GM18870 (cell line): Measurements from ENCODE around the gene ACADM.
"Not testable (repeated sequence)": the region's sequence is repeated elsewhere in the genome, so short reads cannot be mapped to it uniquely, and the experiment has no call there.

Experiments used
- ATAC-seq: cut with Tn5 transposase; IDR thresholded peaks from one replicate; pipeline ENCODE4 v1.9.1; 2021; ENCODE audit warnings: moderate library complexity; ENCODE audit not compliant: unreplicated experiment

The ACADM gene

DNA sequence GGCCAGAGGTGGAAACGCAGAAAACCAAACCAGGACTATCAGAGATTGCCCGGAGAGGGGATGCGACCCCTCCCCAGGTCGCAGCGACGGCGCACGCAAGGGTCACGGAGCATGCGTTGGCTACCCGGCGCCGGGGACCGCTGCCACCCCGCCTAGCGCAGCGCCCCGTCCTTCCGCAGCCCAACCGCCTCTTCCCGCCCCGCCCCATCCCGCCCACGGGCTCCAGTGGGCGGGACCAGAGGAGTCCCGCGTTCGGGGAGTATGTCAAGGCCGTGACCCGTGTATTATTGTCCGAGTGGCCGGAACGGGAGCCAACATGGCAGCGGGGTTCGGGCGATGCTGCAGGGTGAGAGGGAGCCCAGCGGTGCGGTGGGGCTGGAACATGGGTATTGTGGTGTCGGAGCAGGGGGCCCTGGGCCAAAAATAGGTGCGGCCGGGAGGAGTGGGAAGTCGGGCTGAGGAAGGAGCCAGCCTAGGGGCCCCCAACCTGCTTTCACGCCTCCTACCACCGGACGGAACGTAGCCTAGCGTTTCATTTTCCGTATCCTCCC lies at the start of gene ACADM:
ACADM (plus strand) TSS at position 238 of the 551 bp plus-strand sequence; CDS start at position 317, 79 bp downstream.
- ATAC-seq, result peak; percentile 76

DNA sequence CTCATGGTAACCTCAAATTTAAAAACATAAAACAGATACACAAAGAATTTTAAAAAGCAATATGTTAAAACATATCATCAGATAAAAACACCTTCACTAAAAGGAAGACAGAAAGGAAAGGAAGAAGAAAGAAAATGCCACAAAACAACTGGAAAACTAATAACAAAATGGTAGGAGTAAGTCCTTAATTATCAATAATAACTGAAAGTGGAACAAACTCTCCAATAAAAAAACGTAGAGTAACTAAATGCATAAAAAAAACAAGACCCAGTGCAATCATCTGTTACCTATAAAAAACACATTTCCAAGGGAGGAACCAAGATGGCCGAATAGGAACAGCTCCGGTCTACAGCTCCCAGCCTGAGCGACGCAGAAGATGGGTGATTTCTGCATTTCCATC lies 47.1 kb upstream of the ACADM start:
- no peak for ATAC-seq

DNA sequence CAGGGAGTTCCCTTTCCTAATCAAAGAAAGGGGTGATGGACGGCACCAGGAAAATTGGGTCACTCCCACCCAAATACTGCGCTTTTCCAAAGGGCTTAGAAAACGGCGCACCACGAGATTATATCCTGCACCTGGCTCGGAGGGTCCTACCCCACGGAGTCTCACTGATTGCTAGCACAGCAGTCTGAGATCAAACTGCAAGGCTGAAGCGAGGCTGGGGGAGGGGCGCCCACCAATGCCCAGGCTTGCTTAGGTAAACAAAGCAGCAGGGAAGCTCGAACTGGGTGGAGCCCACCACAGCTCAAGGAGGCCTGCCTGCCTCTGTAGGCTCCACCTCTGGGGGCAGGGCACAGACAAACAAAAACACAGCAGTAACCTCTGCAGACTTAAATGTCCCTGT lies 46.5 kb upstream of the ACADM start:
- ATAC-seq, result not testable (repeated sequence)

DNA sequence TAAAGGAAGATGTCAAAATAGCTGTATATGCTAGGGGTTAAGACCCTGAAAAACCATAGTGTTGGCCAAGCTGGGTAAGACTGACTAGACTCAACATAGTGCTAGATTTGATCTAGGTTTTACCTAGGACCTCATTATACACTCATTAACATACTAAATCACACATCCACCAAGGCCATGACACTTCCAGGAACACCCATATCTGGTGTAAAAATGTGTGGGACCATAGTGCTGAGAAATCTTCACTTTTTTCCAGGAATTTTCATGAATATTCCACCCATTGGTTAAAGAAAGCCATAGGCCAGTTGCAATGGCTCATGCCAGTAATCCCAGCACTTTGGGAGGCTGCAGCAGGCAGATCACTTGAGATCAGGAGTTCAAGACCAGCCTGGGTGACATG lies 34.0 kb upstream of the ACADM start:
- ATAC-seq, result no peak

DNA sequence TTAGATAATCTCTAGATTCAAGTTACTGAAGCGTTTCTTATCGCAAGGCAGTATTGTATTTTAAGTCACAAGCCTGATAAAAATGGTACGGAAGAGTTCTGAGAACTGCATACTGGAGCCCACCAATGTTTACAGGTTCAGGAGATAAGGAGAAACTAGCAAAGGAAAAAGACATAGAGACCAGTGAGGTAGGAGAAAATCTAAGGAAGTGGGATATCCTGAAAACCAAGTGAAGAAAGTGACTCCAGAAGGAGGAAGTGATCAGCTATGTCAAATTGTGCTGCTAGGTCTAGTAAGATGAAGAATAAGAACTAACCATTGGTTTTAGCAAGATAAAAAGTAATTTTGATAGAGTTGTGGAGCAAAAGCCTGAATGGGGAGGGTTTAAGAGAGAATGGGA lies 31.0 kb upstream of the ACADM start:
- ATAC-seq, result no peak

DNA sequence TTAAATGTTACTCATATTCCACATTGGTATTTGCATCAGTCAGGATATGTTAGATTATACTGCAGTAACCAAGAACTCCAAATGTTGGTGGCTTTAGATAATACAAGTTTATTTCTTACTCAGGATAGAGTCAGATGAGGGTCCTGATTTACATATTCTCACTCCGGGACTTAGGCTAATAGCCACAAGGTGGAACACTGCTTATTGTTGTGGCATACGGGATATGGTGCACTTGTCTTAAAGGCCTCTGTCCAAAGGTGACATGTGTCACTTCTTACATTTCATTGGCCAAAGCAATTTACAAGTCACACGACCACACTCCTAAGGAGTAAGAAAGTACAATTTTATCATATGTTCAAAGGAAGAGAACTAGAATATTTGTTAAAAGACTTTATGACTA lies 28.5 kb upstream of the ACADM start:
- ATAC-seq, result no peak

DNA sequence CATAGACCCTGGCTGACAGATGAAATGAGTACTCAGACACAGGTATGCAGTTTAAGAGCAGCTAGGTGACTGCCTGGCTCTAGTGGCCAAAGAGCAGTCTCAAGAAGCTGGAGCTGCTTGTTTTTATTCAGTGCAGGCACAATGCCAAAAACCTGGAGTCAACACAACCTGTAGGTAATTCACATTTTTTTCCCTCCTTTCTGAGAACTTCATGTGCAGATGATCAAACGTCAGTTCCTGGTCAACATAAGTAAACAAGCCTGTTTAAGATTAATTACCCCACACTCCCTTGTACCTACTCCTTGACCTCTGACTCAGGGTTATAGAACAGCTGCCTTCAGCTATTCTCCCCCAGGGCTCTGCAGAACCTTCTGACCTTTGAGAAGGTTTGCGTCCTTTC lies 17.3 kb upstream of the ACADM start:
- no peak for ATAC-seq

DNA sequence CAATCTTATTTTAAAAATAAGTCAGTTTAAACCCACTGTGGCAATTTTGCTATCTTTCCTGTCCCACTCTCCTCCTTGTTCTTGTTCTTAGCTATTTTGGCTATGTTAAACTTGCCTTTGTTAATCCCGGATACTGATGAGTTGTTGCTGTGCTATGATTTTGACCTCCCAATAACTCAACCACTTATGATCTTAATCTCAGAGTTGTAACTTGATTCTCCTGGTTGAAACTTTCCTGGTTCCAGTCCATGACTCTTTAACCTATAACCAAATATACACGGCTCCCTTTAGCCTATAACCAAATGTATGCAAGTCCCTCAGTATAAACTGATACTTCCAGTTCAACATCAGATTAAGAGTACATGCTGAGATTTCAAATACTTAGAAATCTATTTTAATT lies 15.6 kb upstream of the ACADM start:
- ATAC-seq, result no peak

DNA sequence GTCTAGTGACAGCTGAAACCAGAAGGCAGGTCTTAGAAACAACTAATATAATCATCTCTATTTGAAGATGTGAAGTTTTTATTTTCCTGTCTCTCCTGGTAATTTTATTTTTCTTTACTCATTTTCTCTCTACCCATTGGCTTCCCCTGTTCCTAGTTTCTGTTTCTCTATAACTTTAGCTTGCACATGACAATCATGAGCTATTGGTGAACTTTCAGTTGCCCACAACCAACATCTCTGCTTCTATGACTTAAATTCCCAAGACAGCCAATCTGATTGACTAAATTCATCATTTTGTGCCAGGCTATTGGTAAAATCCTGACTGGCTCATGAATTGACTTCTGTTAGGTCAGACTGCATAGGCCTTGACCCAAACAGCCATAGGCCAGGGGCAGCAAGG lies 13.7 kb upstream of the ACADM start:
- ATAC-seq, result no peak

DNA sequence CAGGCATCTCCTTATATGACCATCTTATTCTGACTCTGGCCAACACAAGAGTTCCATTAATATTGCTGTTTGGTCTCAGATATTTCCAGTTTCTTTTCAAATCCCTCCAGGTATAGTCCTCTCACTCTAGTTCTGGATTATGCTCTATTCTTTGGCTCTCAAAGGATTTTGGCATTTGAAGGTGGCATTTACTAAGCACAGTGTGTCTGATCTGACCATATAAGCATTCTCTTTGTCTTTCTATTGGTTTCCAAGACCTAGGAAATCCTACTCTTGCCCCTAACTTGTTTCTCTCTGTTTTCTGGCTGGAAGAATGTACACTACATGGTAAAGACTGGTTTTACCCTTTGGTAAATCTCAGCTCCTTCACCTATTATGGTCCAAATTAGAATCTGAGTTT lies 12.7 kb upstream of the ACADM start:
- no peak for ATAC-seq

DNA sequence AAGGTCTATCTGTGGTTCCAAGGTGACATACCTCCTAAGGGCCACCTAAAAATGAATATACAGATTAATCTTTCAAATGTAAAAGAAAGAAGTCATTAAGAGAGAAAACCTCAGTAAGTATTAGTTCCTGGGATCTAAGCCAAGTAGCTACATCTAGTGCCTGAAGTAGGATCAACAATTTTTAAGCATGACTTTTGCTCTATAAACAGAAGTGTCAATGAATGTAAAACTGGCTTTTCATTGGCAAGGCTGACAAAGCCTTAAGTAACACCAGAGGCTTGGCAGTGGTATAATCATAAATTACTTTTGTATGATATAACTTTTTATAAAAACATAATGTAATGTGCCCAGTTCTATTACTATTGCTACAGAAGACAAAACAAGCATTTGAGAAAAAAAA lies 12.2 kb upstream of the ACADM start:
- no peak for ATAC-seq

DNA sequence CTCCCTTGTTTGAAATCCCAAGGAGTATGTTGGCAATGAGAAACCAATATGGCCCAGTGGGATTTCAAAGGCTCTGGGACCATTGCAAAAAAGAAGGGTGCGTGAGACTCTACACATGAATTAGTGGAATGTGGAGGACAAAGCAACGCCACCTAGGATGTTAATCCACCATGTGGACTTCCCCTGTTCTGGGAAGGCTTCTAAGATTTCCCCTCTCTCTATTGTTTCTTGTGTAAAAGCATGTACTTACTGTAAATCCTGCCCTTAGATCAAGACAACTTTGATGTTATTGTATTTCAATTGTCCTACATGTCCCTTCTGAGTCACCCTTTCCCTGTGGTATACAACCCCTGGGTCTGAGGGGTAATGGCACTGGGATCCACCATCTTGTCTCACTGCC lies 4.7 kb upstream of the ACADM start:
- ATAC-seq, result no peak

DNA sequence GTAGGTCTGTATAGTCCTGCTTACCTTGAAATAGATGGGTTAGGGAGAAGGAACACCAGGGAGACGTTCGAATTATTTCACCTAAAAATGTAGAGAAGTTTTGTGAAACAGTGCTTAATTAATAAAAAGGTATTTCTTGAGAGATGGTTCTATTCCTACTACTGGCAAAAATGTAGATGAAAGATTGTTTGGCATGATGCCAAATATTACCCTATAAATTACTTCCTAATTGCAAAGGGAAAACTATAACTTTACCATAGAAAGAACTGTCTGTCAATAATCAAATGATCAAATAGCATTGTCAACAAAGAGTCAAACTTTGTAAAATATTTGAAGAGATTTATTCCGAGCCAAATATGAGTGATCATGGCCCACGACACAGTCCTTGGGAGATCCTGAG lies 4.2 kb upstream of the ACADM start:
- ATAC-seq, result no peak

DNA sequence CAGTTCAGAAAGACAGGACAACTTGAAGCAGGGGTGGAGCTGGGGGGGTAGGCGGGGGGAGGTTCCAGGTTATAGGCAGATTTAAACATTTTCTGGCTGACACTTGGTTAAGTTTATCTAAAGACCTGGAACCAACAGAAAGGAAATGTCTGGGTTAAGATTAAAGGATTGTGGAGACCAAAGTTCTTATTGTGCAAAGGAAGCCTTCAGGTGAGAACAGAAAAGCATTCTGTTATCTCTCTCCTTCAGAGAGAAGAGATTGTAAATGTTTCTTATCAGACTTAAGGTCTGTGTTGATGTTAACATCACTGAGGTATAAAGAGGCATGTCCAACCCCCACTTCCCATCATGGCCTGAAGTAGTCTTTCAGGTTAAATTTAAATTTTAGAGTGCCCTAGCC lies 3.7 kb upstream of the ACADM start:
- no peak for ATAC-seq

DNA sequence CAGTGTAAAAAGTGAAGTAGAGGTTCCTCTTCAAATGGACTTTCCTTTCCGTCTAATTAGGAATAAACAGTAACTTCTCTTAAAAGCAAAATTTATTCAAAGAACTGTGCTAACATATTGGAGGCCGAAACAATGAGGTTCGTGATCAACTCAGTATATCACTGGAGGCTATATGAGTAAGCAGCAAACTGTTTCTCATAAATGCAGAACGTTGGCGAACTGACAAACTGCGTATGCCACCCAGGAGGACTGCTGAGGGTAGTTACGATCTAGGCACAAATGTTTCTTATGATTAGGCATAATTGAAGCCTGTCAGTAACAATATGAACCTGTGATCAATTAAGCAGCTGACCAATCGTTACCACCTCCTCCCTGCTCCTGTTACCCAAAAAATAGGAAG lies 2.3 kb upstream of the ACADM start:
- ATAC-seq, result not testable (repeated sequence)

DNA sequence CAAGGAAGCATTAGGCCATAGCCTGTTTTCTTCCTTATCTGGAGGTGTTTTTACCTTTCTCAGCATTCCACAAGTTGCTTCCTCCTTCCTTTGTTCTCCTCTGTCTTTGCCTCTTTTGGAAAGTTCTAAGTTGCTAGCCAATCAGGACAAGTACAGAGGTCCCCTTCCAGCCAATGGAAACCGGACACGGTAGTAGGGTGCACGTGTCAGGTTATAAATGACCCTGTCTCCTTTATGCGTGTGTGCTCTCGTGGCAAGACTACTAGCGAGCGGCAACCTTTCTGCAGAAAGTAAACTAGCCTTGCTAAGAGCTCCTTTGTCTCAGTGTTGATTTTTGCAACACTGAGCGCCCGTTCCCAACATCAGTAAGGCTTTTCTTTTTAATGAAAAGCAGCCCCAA lies 1.5 kb upstream of the ACADM start:
- no peak for ATAC-seq

DNA sequence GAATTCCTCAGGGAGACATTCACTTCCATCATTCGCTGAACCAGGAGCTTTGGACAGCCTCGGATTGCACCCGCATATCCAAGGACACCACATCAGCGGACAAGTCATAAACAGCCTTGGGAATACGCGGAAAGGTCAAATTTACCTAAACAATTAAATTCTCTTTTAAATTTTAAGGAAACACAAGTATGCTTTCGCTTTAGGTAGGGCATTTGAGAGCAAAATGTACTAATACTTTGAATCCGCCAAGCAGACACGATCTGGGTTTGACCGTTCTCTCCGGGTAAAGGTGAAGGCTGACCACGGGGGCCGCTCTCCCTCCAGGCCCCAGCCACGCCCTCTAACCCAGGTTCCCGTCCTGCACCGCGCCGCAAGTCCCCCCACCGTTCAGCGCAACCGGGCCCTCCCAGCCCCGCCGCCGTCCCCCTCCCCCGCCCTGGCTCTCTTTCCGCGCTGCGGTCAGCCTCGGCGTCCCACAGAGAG lies 479 bp upstream of the ACADM start:
- peak; percentile 40 for ATAC-seq

DNA sequence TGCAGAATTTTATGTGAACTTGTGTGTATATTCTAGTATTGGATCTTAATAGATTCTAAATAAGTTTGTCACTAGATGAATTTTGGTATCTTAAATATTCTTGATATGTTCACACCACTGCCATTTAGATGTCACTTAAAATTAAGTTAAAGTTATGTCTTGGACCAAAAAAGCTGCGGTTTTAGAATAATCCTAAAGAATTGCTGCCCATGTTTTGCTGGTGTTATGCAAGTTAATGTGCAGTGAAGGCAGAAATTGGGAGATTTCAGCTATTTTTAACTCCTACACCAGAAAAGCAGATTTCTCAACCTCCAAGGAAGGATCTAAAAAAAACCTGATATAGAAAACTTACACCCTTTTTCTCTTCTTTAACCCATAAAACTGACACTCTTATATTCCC lies 757 bp downstream of the ACADM start:
- ATAC-seq, result no peak

DNA sequence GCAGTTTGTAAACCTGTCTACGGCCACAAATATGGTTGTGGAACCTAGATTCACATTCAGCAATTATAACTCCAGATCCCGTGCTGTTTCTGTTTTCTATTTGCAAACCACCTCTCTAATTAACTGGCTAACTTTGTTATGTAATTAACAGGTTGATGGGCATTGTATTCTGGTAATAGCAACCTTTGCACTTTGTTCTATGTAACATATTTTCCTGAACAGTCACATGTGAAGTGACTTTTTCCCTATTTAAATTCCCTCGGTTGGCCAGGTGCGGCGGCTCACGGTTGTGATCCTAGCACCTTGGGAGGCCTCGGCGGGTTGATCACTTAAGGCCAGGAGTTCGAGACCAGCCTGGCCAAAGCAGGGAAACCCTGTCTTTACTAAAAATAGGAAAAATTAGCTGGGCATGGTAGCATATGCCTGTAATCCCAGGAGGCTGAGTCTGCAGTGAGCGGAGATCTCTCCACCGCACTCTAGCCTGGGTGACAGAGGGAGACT lies 1.4 kb downstream of the ACADM start:
- ATAC-seq, result no peak

DNA sequence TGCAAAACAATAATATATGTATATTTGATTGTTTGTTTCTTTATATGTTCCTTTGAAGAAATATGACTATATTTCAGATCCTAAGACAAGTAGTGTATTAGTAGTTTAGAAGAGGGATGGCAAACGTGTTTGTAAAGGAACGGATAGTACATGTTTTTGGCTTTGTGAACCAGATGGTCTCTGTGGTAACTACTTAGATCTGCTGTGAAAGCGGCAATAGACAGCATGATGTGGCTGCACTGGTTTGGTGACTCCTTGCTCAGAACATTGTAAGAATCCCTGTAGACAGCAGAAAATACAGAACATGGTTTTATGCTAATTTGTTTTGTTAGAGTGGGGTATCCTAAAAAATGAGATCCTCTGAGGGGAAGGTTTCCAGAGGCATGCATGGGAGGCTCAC lies 3.1 kb downstream of the ACADM start:
- ATAC-seq, result peak; percentile 23

DNA sequence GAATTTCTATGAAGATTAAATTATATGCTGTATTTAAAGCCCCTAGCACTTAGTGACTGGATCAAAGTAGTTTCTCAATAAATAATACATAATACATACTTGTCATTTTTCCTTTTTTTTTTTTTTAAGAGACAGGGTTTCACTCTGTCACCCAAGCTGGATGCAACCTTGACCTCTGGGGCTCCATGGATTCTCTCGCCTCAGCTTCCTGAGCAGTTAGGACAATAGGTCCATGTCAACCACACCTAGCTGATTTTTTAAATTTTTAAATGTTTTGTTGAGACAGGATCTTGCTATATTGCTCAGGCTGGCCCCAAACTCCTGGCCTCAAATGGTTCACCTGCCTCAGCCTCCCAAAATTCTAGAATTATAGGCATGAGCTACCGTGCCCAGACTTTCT lies 5.9 kb downstream of the ACADM start:
- ATAC-seq, result no peak

DNA sequence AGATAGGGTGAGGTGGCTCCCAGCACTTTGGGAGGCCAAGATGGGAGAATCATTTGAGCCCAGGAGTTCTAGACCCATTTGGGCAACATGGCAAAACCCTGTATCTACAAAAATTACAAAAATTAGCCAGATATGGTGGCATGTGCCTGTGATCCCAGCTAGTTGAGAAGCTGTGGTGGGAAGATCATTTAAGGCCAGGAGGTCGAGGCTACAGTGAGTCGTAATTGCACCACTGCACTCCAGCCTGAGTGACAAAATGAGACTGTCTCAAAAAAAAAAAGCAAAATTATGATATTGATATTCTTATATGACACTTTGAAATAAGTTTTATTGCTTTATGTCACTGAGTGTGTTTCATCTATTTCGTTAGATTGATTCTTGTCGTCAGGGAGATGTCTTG lies 7.4 kb downstream of the ACADM start:
- ATAC-seq, result no peak

DNA sequence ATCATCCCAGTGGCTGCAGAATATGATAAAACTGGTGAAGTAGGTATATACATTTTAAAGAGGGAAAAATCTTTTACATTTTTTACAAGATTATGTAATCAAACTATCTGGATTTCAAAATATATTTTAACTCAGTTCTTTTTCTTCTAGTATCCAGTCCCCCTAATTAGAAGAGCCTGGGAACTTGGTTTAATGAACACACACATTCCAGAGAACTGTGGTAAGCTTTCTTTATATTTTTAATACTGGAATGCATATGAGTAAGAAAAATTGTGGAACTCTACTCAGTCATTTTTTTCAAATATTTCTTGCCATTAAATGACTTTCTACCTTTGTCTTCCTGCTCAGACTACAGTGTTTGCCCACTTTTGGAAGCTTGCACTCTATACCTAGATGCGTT lies 8.2 kb downstream of the ACADM start:
- no peak for ATAC-seq
